Glomerular endothelial cell (primary cell): Measurements from ENCODE around the gene SFRP5. TPM values are rescaled to one million over a fixed set of nuclear protein-coding genes. Genes with fewer than 3 reads are reported as not detected.

ENCODE experiments used
- DNase-seq: peaks from one replicate; pipeline ENCODE4 v3.0.0-alpha.2; 2011; ENCODE audit warnings: low read depth, low spot score; ENCODE audit errors: extremely low read depth
- total RNA-seq: library from RNA; depleted of rRNA; stranded (reverse); fragments of >200 nt; gene quantifications from 2 replicates; pipeline ENCODE4 v1.2.3, GENCODE V29; 2015

The SFRP5 gene
- total RNA-seq, 1 donor from 2014 or later, result not detected

DNA sequence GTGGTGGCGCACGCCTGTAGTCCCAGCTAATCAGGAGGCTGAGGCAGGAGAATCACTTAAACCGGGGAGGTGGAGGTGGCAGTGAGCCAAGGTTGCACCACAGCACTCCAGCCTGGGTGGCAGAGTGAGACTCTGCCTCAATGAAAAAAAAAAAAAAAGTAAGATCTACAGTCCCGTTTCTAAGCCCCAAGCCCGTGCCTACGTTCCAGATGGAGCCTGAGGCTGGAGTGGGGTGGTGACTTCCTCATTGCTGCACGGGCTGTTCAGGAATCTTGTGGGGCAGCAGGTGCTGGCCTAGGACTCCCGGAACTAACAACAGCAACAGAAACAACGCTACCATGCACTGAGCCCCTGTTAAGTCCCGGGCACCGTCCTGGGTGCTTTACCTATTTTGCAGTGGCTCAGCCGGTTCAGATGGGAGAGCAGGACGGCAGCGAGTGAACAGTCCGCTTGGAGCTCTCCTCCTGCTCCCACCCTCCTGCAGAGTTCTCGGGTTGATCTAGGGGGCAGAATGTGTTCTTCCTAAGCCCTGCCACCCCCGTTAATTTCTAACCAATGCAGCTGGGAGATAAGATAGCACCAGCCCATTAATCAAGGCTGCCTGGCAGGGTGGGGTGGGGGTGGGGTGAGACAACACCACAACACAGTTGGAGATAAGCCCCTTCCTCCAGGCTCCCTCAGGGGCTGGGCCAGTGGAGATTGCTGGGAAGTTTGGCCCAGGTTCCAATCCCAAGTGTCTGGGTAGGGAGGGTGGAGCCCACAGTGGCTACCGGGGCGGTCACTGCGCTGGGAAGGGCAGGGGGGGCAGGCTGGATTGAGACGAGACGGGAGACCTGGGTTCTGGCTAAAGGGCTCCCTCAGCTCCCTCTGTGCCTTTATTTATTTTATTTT lies 17.0 kb upstream of the SFRP5 start:
- DNase-seq, result no peak

DNA sequence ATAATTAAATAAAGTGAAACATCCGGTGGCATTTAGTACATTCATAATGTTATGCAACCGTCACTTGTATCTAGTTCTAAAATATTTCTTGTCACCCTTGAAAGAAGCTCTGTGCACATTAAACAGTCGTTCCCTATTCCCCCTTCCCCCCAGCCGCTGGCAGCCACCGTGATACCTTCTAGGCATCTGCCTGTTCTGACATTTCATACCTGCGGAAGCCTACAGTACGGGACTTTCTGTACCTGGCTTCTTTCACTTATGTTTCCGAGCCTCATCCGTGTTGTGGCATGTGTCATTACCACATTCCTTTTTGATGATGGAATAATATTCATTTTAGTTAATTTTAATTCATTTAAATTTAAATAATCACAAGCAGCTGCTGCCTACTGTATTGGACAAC lies 13.9 kb upstream of the SFRP5 start:
- DNase-seq, result no peak

DNA sequence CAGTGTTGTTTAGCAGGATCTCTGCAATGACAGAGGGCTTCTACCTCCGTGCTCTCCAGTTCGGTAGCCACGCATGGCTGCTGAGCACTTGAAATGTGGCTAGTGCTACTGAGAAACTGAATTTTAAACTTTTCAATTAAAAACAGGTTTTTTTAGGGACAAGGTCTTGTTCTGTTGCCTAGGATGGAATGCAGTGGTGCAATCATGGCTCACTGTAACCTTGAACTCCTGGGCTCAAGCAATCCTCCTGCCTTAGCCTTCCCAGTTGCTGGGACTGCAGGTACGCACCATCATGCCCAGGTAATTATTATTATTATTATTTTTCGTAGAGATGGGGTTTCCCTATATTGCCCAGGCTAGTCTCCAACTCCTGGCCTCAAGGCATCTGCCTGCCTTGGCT lies 13.4 kb upstream of the SFRP5 start:
- no peak for DNase-seq

DNA sequence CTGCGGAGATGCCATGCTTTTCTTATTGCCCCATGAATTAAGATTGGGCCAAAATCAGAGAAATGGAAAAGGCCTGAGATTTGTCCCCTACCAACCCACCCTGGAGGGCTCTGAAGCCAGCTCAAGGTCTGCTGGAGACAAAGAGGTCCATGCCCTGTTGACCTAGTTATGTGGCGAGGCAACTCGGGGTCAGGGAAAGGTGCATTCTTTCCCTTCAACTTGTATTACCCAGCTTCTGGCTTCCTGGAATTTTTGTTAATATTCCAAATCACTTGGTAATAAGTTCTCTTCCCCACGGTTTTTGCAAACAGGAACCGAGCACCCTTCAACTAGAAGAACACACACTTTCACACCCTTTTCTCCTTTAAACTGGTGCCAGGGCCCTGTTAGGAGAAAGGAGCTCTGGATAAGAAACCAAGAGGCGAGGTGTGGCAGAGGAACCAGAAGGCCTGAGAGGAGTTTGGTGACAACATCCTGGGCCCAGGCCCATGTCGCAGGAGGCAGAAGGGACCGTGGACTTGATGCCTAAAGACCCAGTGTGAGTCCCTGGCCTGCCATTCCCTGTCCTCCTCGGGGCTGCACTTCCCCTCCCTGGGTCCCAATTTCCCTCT lies 12.5 kb upstream of the SFRP5 start:
- no peak for DNase-seq

DNA sequence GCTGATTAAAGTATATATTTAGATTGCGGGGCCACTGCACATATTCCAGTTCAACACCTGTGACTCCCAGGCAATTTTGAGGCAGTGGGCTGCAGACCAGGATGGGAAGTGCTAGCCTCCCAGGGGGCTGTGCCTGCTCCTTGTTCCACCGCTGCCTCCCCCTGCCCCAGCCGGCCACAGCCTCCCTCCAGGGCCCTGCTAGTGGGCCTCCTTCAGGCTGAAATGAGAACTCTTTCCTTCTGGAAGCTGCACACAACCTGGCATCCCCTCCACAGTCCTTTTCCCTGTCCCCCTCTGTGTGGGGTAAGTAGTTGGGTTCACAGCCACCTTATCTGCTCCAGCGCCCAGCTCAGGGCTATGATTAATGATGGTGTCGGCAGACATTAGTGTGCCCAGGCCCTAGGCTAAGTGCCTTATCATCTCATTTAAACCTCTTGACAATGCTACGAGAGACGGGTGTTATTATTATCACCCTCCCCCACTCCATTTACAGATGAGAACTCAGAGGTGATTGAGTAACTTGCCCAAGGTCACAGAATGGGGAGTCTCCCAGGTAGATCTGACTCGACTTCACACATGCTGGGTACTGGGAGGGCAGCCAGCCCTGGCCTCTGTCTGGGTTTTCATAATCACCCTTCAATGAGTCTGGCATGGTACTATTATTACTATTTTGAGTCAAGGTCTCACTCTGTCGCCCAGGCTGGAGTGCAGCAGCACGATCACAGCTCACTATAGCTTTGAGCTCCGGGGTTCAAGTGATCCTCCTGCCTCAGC lies 10.8 kb upstream of the SFRP5 start:
- DNase-seq, result no peak

DNA sequence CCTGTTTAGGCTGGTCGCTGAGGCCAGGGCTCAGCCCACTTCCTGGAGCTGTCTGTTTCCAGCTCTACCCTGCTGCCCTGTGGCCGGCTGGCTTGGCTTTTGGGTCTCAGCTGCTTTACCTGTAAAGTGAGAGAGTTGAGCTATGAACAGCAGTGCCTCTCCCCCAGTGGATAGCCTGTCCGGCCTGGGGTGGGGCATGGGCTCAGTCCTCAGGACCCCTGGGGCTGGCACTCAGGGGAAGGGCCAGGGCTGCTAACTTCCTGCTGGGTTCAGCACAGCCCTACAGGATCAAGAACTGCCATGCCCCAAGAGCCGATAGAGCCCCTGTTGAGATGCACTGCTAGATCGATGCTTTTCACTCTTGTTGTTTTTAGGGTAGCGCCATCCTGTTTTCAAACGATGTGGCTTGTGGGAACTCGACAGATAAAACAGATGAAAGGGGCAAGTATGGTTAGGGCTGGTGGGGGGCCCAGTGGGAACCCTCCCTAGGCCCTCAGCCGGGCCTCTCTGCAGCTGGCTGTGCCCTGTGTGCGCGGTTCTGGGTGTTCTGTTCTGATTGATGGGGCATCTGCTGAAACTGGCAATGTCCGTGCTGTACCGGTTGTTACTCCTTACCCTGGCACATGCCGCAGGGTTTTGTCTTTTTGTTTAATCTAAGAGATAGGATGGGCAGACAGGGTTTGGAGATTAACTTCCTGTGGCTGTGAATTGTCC lies 10.0 kb upstream of the SFRP5 start:
- DNase-seq, result no peak

DNA sequence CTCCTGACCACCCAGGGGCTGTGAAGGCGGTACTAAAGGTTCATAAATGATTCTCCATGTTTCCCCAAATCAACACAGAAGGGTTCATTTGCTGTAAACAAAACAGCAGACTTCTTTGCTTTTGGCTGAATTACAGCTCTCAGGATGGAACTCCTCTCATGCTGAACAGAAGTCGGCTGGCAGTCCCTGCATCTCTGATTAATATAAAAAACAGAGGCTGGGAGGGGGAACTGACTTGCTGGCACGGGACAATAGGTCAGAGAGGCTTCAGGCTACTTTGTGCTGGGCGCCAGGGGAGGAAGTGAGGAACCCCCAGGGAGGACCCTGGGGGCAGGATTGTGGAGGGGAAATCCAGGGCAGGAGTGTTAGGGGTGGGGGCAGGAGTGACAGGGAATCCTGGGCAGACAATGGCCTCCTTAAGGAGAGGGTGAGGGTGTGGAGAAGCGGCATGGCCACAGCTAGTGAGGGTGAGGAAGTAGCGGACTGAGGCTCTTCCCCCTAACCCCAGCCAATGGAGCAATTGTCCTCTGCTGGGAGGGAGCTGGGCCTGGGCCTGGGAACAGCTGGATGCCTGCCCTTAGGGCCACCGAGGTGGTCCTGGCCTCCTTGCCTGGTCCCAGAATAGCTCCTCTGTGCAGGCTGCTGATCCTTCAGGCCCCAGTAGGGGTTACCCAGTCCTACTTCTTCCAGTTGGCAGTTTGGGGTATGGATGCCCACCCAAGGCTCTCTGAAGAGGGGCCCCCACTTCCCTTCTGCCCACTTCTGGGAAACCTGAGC lies 9.2 kb upstream of the SFRP5 start:
- DNase-seq, result no peak

DNA sequence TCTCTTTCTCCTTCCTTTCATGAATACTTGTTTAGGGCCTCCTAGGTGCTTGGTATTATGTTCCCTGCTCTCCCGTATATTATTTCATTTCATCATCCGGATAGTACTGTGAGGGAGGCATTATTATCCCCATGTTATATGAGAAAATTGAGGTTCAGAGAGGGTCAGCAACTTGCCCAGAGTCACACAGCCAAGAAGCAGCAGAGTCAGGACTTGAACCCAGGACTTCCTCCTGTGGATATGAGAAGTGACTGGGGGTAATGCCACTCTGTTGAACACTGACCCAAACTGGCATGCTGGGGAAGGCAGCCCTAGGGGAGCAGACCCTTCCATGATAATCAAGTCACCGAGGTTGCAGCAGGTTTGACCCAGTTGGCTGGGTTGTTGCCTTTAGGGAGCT lies 8.2 kb upstream of the SFRP5 start:
- no peak for DNase-seq

DNA sequence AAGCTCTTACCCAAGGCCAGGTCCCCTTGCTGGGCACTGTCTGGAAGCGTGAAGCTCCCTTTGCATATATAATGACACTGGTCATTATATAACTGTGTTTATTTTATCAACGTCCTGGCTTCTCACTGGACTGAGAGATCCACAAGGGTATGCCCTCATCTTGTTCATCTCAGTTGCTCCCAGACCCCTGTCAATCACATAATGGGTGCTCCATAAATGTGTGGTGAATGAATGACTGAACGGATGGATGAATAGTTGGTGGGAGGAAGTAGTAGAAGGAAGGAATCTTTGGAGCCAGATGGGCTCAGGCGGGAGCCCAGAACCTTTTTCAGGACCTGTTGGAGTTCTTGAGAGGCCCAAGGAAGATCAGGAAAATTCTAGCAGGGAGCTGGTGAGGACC lies 7.7 kb upstream of the SFRP5 start:
- DNase-seq, result no peak

DNA sequence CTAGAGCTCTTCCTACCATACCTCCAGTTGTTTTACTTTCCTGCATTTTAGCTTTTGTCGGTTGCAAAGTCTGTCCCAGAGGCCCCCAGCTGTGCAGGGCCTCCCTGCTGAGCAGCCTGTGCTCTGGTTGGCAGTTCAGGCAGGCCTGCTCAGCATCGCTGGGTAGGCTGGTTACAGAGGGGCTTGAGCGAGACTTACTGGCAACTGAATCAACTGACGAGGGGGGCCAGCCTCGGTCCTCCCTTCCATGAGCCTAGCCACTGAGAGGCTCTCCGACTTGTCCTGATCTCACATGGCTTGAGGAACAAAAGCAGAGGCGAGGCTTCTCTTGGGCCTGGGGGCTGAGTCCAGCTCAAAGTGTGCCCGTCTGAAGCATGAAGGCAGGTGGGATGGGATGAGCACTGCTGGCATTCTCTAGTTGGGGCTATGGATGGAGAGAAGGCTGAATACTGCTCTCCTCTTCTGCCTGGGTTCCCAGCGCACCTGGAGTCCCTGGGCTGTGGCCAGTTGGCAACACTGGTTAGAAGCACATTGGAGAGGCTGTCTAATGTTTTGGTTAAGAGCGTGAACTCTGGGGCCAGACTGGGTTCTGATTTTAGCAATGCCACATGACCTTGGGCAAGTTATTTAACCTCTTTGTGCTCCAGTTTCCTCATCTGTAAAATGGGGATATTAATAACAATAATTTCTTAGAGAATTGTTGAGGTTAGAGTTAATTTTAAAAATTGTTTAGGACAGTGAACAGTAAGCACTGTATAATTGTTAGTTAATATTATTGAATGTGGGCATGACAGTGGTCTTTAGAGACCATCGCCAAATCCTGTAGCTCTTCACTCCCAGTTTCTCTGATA lies 6.9 kb upstream of the SFRP5 start:
- no peak for DNase-seq

DNA sequence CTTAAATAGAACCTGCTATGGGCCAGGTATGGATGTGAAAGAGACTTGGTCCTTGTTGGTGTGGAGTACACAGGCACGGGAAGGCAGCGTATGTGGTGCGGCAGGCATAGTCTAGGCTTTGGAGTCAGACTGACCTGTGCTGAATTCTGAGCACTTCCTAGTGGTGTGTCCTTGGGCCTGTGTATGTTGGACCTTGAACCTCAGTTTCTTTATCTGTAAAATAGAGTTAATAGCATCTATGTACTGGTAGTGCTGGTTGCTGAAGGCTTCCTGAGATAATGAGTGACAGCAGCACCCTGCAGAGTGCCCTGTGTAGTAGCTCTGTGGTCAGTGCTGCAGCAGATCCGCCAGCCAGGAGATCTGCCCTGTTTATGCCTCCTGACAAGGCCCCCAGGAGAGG lies 5.3 kb upstream of the SFRP5 start:
- DNase-seq, result no peak

DNA sequence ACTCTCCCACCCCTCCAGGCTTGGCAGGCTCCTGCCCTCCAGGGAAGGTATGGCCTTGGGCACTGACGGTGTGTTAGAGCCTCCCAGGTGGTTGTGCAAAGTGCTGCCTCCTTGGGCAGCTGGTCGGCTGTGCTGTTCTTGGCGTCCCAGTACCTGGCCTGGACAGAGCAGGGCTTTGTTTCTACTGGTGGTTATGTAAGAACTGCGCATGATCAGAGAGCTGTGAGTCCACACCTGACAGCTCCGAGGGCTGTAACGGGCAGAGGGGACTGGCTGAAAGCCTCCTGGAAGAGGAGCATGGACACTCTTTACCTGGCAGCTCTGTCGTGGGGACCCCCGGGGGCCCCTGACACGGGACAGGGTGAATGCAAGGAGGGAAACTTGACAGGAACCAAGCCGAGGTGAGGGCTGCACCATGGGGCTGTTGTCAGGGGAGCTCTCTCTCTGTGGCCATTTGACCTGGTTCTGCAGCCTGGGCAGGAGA lies 3.1 kb upstream of the SFRP5 start:
- no peak for DNase-seq

DNA sequence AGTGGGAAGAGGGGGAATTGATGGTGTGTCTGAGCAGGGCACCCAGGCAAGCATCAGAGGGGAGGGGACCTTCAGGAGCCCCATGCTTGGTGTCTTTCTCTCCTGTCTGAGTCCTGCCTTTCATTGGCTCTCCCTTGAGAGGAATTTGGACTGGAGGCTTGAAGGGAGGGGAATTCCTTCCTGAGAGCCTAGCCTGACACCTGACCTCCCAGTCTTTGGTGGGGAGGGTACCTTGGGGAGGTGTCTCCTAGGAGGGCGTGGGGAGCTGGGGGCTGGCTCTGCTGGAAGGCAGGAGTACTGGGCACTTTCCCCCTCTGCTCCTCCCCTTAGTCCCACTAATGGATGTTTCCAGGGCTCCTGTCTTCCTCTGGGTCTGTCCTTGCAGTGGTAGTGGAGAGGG lies 1.3 kb upstream of the SFRP5 start:
- DNase-seq, result no peak

DNA sequence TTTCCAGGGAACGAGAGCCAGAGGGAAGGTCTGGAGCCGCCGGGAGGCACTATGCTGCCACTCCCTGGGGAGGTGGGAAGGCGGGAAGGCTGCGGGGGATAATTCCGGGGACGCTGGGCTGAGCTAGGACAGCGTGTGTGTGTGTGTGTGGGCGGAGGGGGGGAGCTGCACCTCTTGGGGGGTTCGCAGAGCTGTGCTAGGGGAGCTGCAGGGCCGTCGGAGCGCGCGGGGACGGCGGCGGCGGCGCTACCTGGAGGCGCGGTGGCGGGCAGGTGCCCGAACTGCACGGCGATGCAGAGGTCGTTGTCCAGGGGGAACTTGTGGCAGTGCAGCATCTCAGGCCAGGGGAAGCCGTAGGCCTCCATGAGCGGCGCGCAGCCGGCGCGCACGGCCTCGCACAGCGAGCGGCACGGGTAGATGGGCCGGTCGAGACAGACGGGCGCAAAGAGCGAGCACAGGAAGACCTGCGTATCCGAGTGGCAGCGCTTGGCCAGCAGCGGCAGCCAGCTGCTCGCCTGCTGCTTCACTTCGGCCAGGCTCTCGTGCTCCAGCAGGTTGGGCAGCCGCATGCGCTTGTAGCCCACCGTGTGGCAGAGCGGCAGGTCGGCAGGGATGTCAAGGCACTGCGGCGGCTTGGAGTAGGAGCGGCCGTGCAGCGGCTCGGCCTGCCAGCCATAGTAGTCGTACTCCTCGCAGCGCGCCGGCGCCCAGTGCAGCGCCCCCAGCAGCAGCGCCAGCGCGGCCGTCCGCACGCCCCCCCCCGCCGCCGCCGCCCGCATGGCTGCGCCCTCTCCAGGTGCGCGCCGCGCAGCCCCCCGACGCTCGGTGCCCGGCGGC lies 526 bp downstream of the SFRP5 start:
- DNase-seq, result no peak

DNA sequence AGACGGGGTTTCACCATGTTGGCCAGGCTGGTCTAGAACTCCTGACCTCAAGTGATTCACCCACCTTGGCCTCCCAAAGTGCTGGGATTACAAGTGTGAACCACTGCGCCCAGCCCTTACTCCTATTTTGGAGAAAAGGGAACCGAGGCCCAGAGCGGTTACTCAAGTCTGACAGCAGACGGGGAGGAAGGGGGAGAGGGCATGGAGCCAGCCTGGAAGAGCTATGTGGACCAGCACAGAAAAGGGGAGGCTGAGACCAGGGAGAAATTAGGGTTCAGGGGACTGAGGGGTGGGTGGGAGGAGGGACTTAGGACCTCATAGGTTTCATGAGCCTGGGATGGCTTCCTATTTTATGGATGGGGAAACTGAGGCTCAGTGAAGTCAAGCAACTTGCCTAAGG lies 1.5 kb downstream of the SFRP5 start:
- DNase-seq, result no peak

DNA sequence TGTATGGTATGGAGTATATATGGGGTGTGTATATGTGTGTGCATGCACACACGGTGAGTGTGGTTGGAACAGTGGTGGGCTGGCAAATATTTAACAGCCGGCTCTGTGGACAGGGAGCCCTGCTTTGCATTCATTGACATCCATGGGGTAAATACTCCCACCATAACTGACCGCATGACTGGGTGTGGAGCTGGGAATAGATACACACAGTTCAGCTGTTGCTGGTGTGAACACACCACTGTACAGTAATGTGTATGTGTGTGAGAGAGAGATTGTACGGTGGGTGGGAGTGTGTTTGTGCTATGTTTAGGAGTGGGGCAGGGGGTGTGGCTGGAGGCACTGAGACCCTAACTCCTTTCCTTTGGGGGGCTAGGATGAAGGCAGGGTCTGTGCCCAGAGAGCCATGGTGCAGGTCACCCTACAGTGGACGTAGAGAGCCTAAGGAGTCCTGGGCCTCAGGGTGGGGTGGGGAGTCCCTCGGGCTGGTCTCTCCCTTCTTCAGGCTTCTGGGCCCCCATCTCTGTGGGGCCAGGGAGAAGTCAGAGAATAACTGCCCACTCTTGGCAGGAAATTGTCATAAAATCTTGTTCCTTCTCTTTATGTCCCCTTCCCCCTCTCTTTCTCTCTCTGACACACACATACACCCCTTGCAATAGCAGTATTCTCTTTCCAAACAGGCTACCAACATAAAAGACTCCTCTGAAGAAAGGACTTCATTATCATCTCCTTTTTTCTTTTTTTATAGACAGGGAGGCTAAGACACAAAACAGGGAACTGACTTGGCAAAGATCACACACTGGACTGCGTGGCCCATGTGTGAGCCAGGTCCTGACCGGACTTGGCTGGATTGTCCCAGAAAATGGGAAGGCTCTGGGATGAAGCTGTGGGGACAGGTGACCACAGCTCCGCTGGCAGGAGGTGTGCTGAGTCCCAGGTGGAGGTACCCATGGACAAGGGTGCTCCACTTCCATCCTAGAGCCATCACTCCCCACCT lies 3.2 kb downstream of the SFRP5 start:
- DNase-seq, result no peak
